PC-9 (cell line): ENCODE measurements around the gene STX16. TPM values are rescaled to one million over a fixed set of nuclear protein-coding genes. Genes with fewer than 3 reads are reported as not detected.

Experiments used
- BruUV-seq: library from RNA; stranded (reverse); fragments of 400-500 nt; replicated peaks from 2 replicates; lab custom pipeline; 2021; lab: Mats Ljungman, UMichigan
- CTCF ChIA-PET: fragments of 300-600 bp; sonication (Branson Sonifier 250); formaldehyde crosslinking; loops from one replicate; lab custom pipeline; 2022; ENCODE audit warnings: antibody characterized with exemption; lab: Charles Lee
- POLR2A ChIA-PET: fragments of 300-600 bp; sonication (Branson Sonifier 250); formaldehyde crosslinking; loops from one replicate; lab custom pipeline; 2022; ENCODE audit warnings: antibody characterized with exemption; ENCODE audit not compliant: unreplicated experiment; lab: Charles Lee
- DNase-seq, 2 experiments: peaks; one replicate each; pipeline versions ENCODE4 v3.0.0 to v3.0.0-alpha.2; 2015 to 2022; ENCODE audit warnings: mixed read lengths in 1 of 2
- H2AFZ ChIP-seq: fragments of 200-600 bp; sonication (generic); 2 replicates; pipeline ENCODE4 v1.8.1; 2017; ENCODE audit warnings: antibody characterized with exemption
- H3F3A ChIP-seq: fragments of 200-600 bp; sonication (generic); 2 replicates; pipeline ENCODE4 v1.8.1; 2017; ENCODE audit warnings: antibody characterized with exemption, mild to moderate bottlenecking, low read depth; ENCODE audit not compliant: insufficient read depth
- H3K27ac ChIP-seq: fragments of 200-600 bp; sonication (generic); 2 replicates; pipeline ENCODE4 v1.6.1; 2016; ENCODE audit warnings: mixed run types
- H3K27me3 ChIP-seq: fragments of 200-600 bp; sonication (generic); 2 replicates; pipeline ENCODE4 v1.6.1; 2016; ENCODE audit warnings: low read depth, mixed run types; ENCODE audit not compliant: insufficient read depth
- H3K36me3 ChIP-seq: fragments of 200-600 bp; sonication (generic); 2 replicates; pipeline ENCODE4 v1.6.1; 2016; ENCODE audit warnings: low read depth, mixed run types
- H3K4me1 ChIP-seq: fragments of 200-600 bp; sonication (generic); replicated peaks from 2 replicates; pipeline ENCODE4 v1.6.1; 2016; ENCODE audit warnings: mixed run types; ENCODE audit not compliant: insufficient read depth
- H3K4me2 ChIP-seq: fragments of 200-600 bp; sonication (generic); 2 replicates; pipeline ENCODE4 v1.6.1; 2017; ENCODE audit warnings: mixed run types
- H3K4me3 ChIP-seq: fragments of 200-600 bp; sonication (generic); 2 replicates; pipeline ENCODE4 v1.6.1; 2016; ENCODE audit warnings: mixed run types
- H3K79me2 ChIP-seq: fragments of 200-600 bp; sonication (generic); 2 replicates; pipeline ENCODE4 v1.6.1; 2017; ENCODE audit warnings: low read depth, mixed run types
- H3K9me2 ChIP-seq: fragments of 200-600 bp; sonication (generic); 2 replicates; pipeline ENCODE4 v1.8.1; 2017; ENCODE audit warnings: mild to moderate bottlenecking; ENCODE audit not compliant: insufficient read depth
- H3K9me3 ChIP-seq: fragments of 200-600 bp; sonication (generic); 2 replicates; pipeline ENCODE4 v1.8.1; 2016; ENCODE audit warnings: low read depth; ENCODE audit not compliant: insufficient read depth
- H4K20me1 ChIP-seq: fragments of 200-600 bp; sonication (generic); 2 replicates; pipeline ENCODE4 v1.8.1; 2017; ENCODE audit not compliant: insufficient read depth
- CTCF ChIP-seq: fragments of 200-600 bp; sonication (generic); conservative IDR thresholded peaks from 2 replicates; pipeline ENCODE4 v1.6.1; 2017; ENCODE audit warnings: mixed run types, antibody characterized with exemption, mild to moderate bottlenecking, moderate library complexity
- EZH2 ChIP-seq: fragments of 200-600 bp; sonication (generic); IDR thresholded peaks from 2 replicates; pipeline ENCODE4 v1.8.0; 2017; ENCODE audit warnings: antibody characterized with exemption, low read depth
- intact Hi-C: fragments of 100-400 bp; cut with micrococcal nuclease; formaldehyde crosslinking; loops from one replicate; pipeline ENCODE4 v1.10.0; 2022; ENCODE audit not compliant: unreplicated experiment
- total RNA-seq: library from RNA; stranded (reverse); gene quantifications from 2 replicates; pipeline ENCODE4 v1.2.3, GENCODE V29; 2021

Gene STX16
- total RNA-seq, 1 experiment from 2014 or later = 76.3 TPM

- CTCF ChIA-PET = no interaction called here
These were observed 19.0 kb downstream of the STX16 start for GRCh38 chr20:58670102-58670501.

DNA sequence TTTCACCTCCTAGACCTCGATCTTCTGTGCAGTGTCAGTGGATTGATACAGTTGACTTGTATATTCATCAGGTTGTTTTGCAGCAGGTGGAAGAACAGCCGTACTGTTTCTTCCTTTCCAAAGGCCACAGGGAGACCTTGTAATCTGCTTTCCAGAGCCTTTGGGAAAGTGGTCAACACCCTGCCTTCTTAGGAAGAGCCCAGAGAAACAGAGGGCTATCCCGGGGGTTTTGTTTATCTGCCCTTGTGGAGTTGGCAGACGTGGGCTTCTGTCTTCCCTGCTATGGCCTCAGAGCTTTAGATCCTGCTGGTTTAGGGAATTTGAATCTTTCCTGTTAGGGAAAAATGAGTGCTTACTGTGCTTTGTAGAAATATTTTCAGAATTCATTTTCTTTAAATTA is 19.6 kb downstream of the STX16 start:
- Histone ChIP-seq H3K9me3 (no peaks in the 10 kb centered on the region), H3K36me3 (peaks cover 49% of the 10 kb centered on the region), H2AFZ (no peak overlapping the region), H3K4me1 (no peaks in the 10 kb centered on the region), H3K9me2 (no peaks in the 10 kb centered on the region), H3K4me3 (no peak overlapping the region), H3F3A (no peaks in the 10 kb centered on the region), H3K27me3 (no peaks in the 10 kb centered on the region), H3K79me2 (no peaks in the 10 kb centered on the region), H3K4me2 (no peak overlapping the region), H4K20me1 (peaks cover 32% of the 10 kb centered on the region), H3K27ac (no peak overlapping the region)
- intact Hi-C loops = no loop called here
- no peak for DNase-seq
- TF ChIP-seq CTCF (no peak), EZH2 (no peak)
- POLR2A ChIA-PET = no interaction called here
- CTCF ChIA-PET = no interaction called here
- BruUV-seq = no TSS peak

More at GRCh38 chr20:58670102-58670501, 19.0 kb downstream of the STX16 start:
- Histone ChIP-seq H3K4me1 (no peaks in the 10 kb centered on the region), H3K27ac (no peak overlapping the region), H2AFZ (no peak overlapping the region), H4K20me1 (peaks cover 37% of the 10 kb centered on the region), H3K9me3 (no peaks in the 10 kb centered on the region), H3K4me3 (no peak overlapping the region), H3K36me3 (peaks cover 49% of the 10 kb centered on the region), H3K27me3 (no peaks in the 10 kb centered on the region), H3F3A (no peaks in the 10 kb centered on the region), H3K9me2 (no peaks in the 10 kb centered on the region), H3K79me2 (peaks cover 2% of the 10 kb centered on the region; the same call in 1 of the 2 replicates), H3K4me2 (no peak overlapping the region)
- DNase-seq = no peak
- POLR2A ChIA-PET = no interaction called here
- TF ChIP-seq EZH2 (no peak), CTCF (no peak)
- no TSS peak for BruUV-seq
- intact Hi-C loops = no loop called here

DNA sequence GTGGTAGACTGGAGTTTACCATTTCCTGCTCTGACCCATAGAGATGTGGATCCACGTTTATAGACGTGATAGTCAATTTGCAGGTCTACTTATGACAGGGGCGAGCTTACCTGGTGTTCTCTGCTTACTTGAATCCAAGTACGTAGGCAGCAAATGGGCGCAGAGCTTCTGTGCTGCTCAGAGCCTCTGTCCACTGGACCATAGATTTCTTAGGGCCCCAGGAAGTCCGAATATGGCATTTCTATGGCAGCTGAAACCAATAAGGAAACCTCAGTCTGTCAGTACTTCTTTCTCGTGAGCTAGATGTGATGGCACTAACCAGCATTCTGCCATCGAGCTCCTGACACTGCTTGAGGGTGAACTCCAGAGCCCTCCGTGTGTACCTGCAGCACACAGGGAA is 22.0 kb downstream of the STX16 start:
- Histone ChIP-seq H3K36me3 (peaks cover 36% of the 10 kb centered on the region), H3K9me2 (no peaks in the 10 kb centered on the region), H3K27me3 (no peaks in the 10 kb centered on the region), H2AFZ (no peak overlapping the region), H3K4me2 (no peak overlapping the region), H3K9me3 (no peaks in the 10 kb centered on the region), H3K4me3 (no peak overlapping the region), H4K20me1 (peaks cover 11% of the 10 kb centered on the region; the same call in 1 of the 2 replicates), H3K4me1 (no peaks in the 10 kb centered on the region), H3K27ac (no peak overlapping the region), H3K79me2 (no peaks in the 10 kb centered on the region), H3F3A (no peaks in the 10 kb centered on the region)
- DNase-seq = no peak
- POLR2A ChIA-PET = no interaction called here
- CTCF ChIA-PET = no interaction called here
- intact Hi-C loops = no loop called here
- TF ChIP-seq EZH2 (no peak), CTCF (no peak)
- no TSS peak for BruUV-seq
